ENCODE data around the gene ZDHHC9.
"Not testable (repeated sequence)": the region's sequence is repeated elsewhere in the genome, so short reads cannot be mapped to it uniquely, and the experiment has no call there.

ZDHHC9 gene

GRCh38 chrX:129875669-129876068, 32.0 kb upstream of the ZDHHC9 start:
- H2AFZ ChIP-seq (ENCODE audit: low read length), result no peak overlapping the region
- H3K9ac ChIP-seq (ENCODE audit: low read depth, low read length, poor library complexity, severe bottlenecking), result no peak overlapping the region
- no peaks in the 10 kb centered on the region for H4K20me1 ChIP-seq (ENCODE audit: insufficient read depth, low read length, poor library complexity, severe bottlenecking)
- TF ChIP-seq, protein P1, sequence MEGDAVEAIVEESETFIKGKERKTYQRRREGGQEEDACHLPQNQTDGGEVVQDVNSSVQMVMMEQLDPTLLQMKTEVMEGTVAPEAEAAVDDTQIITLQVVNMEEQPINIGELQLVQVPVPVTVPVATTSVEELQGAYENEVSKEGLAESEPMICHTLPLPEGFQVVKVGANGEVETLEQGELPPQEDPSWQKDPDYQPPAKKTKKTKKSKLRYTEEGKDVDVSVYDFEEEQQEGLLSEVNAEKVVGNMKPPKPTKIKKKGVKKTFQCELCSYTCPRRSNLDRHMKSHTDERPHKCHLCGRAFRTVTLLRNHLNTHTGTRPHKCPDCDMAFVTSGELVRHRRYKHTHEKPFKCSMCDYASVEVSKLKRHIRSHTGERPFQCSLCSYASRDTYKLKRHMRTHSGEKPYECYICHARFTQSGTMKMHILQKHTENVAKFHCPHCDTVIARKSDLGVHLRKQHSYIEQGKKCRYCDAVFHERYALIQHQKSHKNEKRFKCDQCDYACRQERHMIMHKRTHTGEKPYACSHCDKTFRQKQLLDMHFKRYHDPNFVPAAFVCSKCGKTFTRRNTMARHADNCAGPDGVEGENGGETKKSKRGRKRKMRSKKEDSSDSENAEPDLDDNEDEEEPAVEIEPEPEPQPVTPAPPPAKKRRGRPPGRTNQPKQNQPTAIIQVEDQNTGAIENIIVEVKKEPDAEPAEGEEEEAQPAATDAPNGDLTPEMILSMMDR (conservative IDR thresholded peaks at IDR 0.05; ENCODE audit: low read length), result no peak
- no peaks in the 10 kb centered on the region for H3K79me2 ChIP-seq (ENCODE audit: insufficient read depth, low read length)
- no peaks in the 10 kb centered on the region for H3K4me1 ChIP-seq (ENCODE audit: insufficient read depth, low read length, poor library complexity, severe bottlenecking)
- H3K4me2 ChIP-seq (ENCODE audit: low read depth, low read length, poor library complexity, severe bottlenecking), result no peak overlapping the region
- H3K27me3 ChIP-seq (ENCODE audit: insufficient read depth, low read length, poor library complexity, severe bottlenecking), result no peaks in the 10 kb centered on the region
- H3K9me3 ChIP-seq (ENCODE audit: insufficient read depth, low read depth, low read length), result no peaks in the 10 kb centered on the region
- no peaks in the 10 kb centered on the region for H3F3A ChIP-seq (ENCODE audit: low read depth)
- no peaks in the 10 kb centered on the region for H3K36me3 ChIP-seq (ENCODE audit: insufficient read depth, low read length)
- no peaks in the 10 kb centered on the region for H3K9me2 ChIP-seq (replicated peaks; ENCODE audit: low read depth, low read length)
- H3K4me3 ChIP-seq (ENCODE audit: low read length, poor library complexity, severe bottlenecking), result no peak overlapping the region

DNA sequence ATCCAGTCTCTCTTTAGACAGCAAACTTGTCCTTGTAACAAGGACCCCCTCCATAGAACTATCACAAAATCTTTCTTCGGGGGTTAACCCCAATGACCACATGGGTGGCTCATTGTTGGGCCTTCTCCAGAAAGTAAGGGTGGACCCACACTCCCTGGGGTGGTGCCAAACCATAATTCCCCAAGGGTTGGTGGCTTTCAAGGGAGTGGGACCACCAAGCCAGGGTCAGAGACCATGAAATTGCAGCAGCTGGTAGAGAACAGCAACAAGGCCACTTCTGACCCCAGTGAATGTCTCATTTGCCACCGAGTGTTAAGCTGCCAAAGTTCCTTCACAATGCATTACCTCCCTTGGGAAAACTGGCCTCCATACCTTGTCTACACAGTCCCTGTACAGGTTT, 28.8 kb upstream of the ZDHHC9 start:
- Histone ChIP-seq H3K4me1 (ENCODE audit: insufficient read depth, low read length, poor library complexity, severe bottlenecking) (no peaks in the 10 kb centered on the region), H3K9me3 (ENCODE audit: insufficient read depth, low read depth, low read length) (no peaks in the 10 kb centered on the region)

DNA sequence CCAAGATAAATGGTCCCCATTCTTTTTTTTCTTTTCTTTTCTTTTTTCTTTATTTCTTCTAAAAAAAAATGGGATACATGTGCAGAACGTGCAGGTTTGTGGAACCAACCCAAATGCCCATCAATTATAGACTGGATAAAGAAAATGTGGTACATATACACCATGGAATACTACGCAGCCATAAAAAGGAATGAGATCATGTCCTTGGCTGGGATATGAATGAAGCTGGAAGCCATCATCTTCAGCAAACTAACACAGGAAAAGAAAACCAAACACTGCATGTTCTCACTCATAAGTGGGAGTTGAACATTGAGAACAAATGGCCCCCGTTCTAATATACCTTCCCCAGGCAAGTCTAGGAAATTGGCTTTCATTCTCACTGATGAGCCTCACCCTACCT, 22.6 kb upstream of the ZDHHC9 start:
- not testable (repeated sequence) for H3K9ac ChIP-seq (ENCODE audit: low read depth, low read length, poor library complexity, severe bottlenecking); H3K9me2 ChIP-seq (replicated peaks; ENCODE audit: low read depth, low read length); H3K9me3 ChIP-seq (ENCODE audit: insufficient read depth, low read depth, low read length); H3K79me2 ChIP-seq (ENCODE audit: insufficient read depth, low read length); H2AFZ ChIP-seq (ENCODE audit: low read length); H4K20me1 ChIP-seq (ENCODE audit: insufficient read depth, low read length, poor library complexity, severe bottlenecking); H3K36me3 ChIP-seq (ENCODE audit: insufficient read depth, low read length); H3K4me2 ChIP-seq (ENCODE audit: low read depth, low read length, poor library complexity, severe bottlenecking); H3K4me1 ChIP-seq (ENCODE audit: insufficient read depth, low read length, poor library complexity, severe bottlenecking); H3F3A ChIP-seq (ENCODE audit: low read depth); H3K4me3 ChIP-seq (ENCODE audit: low read length, poor library complexity, severe bottlenecking); H3K27me3 ChIP-seq (ENCODE audit: insufficient read depth, low read length, poor library complexity, severe bottlenecking)

More for the DNA sequence above, 28.8 kb upstream of the ZDHHC9 start:
- Histone ChIP-seq H3K9me2 (replicated peaks; ENCODE audit: low read depth, low read length) (no peaks in the 10 kb centered on the region), H2AFZ (ENCODE audit: low read length) (no peak overlapping the region), H4K20me1 (ENCODE audit: insufficient read depth, low read length, poor library complexity, severe bottlenecking) (no peaks in the 10 kb centered on the region), H3F3A (ENCODE audit: low read depth) (no peaks in the 10 kb centered on the region), H3K9ac (ENCODE audit: low read depth, low read length, poor library complexity, severe bottlenecking) (no peak overlapping the region), H3K4me3 (ENCODE audit: low read length, poor library complexity, severe bottlenecking) (no peak overlapping the region), H3K79me2 (ENCODE audit: insufficient read depth, low read length) (no peaks in the 10 kb centered on the region), H3K36me3 (ENCODE audit: insufficient read depth, low read length) (no peaks in the 10 kb centered on the region), H3K27me3 (ENCODE audit: insufficient read depth, low read length, poor library complexity, severe bottlenecking) (no peaks in the 10 kb centered on the region), H3K4me2 (ENCODE audit: low read depth, low read length, poor library complexity, severe bottlenecking) (no peak overlapping the region)
- TF ChIP-seq EZH2phosphoT487 (IDR thresholded peaks at IDR 0.05; ENCODE audit: borderline replicate concordance), result no peak
- TF ChIP-seq, protein P1 (conservative IDR thresholded peaks at IDR 0.05; ENCODE audit: low read length), result no peak

GRCh38 chrX:129859134-129859533, 15.4 kb upstream of the ZDHHC9 start:
- H3K4me3 ChIP-seq (ENCODE audit: low read length, poor library complexity, severe bottlenecking); H3K27me3 ChIP-seq (ENCODE audit: insufficient read depth, low read length, poor library complexity, severe bottlenecking); H3K9me2 ChIP-seq (replicated peaks; ENCODE audit: low read depth, low read length); H3K9ac ChIP-seq (ENCODE audit: low read depth, low read length, poor library complexity, severe bottlenecking); H3K9me3 ChIP-seq (ENCODE audit: insufficient read depth, low read depth, low read length); H3K4me2 ChIP-seq (ENCODE audit: low read depth, low read length, poor library complexity, severe bottlenecking); H2AFZ ChIP-seq (ENCODE audit: low read length); H4K20me1 ChIP-seq (ENCODE audit: insufficient read depth, low read length, poor library complexity, severe bottlenecking); H3K79me2 ChIP-seq (ENCODE audit: insufficient read depth, low read length); H3K36me3 ChIP-seq (ENCODE audit: insufficient read depth, low read length); H3K4me1 ChIP-seq (ENCODE audit: insufficient read depth, low read length, poor library complexity, severe bottlenecking); H3F3A ChIP-seq (ENCODE audit: low read depth): not testable (repeated sequence)

GRCh38 chrX:129851825-129852224, 8.1 kb upstream of the ZDHHC9 start:
- not testable (repeated sequence) for H3K4me2 ChIP-seq (ENCODE audit: low read depth, low read length, poor library complexity, severe bottlenecking); H2AFZ ChIP-seq (ENCODE audit: low read length); H3K79me2 ChIP-seq (ENCODE audit: insufficient read depth, low read length); H3K9ac ChIP-seq (ENCODE audit: low read depth, low read length, poor library complexity, severe bottlenecking); H3K9me2 ChIP-seq (replicated peaks; ENCODE audit: low read depth, low read length); H3F3A ChIP-seq (ENCODE audit: low read depth); H3K9me3 ChIP-seq (ENCODE audit: insufficient read depth, low read depth, low read length); H3K36me3 ChIP-seq (ENCODE audit: insufficient read depth, low read length); H3K27me3 ChIP-seq (ENCODE audit: insufficient read depth, low read length, poor library complexity, severe bottlenecking); H4K20me1 ChIP-seq (ENCODE audit: insufficient read depth, low read length, poor library complexity, severe bottlenecking); H3K4me3 ChIP-seq (ENCODE audit: low read length, poor library complexity, severe bottlenecking); H3K4me1 ChIP-seq (ENCODE audit: insufficient read depth, low read length, poor library complexity, severe bottlenecking)
